ENCODE measurements around the gene GPR82.

- TF ChIP-seq POLR2AphosphoS5 (IDR thresholded peaks at IDR 0.05; ENCODE audit: low read length) (no peak), MAX (IDR thresholded peaks at IDR 0.05; ENCODE audit: low read depth, low read length) (no peak), POLR2A (IDR thresholded peaks at IDR 0.05; ENCODE audit: low read depth, low read length) (no peak), TCF12 (IDR thresholded peaks at IDR 0.05; ENCODE audit: low read depth, low read length) (no peak), EP300 (IDR thresholded peaks at IDR 0.05; ENCODE audit: borderline replicate concordance in 1 of 2, control insufficient read depth in 1 of 2, low read depth in 2 of 2, low read length in 2 of 2) (no peak), ZNF274 (IDR thresholded peaks at IDR 0.05; ENCODE audit: insufficient read depth, insufficient read length) (no peak), HDAC6 (IDR thresholded peaks at IDR 0.05; ENCODE audit: unreplicated experiment) (no peak), TAF1 (IDR thresholded peaks at IDR 0.05; ENCODE audit: borderline replicate concordance, low read depth, low read length) (no peak)
- TF ChIP-seq, protein P1, sequence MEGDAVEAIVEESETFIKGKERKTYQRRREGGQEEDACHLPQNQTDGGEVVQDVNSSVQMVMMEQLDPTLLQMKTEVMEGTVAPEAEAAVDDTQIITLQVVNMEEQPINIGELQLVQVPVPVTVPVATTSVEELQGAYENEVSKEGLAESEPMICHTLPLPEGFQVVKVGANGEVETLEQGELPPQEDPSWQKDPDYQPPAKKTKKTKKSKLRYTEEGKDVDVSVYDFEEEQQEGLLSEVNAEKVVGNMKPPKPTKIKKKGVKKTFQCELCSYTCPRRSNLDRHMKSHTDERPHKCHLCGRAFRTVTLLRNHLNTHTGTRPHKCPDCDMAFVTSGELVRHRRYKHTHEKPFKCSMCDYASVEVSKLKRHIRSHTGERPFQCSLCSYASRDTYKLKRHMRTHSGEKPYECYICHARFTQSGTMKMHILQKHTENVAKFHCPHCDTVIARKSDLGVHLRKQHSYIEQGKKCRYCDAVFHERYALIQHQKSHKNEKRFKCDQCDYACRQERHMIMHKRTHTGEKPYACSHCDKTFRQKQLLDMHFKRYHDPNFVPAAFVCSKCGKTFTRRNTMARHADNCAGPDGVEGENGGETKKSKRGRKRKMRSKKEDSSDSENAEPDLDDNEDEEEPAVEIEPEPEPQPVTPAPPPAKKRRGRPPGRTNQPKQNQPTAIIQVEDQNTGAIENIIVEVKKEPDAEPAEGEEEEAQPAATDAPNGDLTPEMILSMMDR (IDR thresholded peaks at IDR 0.05 in 2 of 3, conservative IDR thresholded peaks at IDR 0.05 in 1 of 3; ENCODE audit: control insufficient read depth in 2 of 3, extremely low read depth in 1 of 3, insufficient read depth in 1 of 3, low read depth in 3 of 3, low read length in 3 of 3): no peak
These were observed 15.5 kb upstream of the GPR82 start for GRCh38 chrX:41708486-41708885.

Data from GM12878 (cell line).